CD4-positive, alpha-beta T cell treated with Interleukin-1 beta for 1 hour (primary cell): ENCODE measurements around the gene LRRC28.

Experiments
- DNase-seq, 2 donors: peaks; one replicate each; pipeline ENCODE4 v3.0.0-alpha.2; 2020 to 2022

Gene LRRC28

DNA sequence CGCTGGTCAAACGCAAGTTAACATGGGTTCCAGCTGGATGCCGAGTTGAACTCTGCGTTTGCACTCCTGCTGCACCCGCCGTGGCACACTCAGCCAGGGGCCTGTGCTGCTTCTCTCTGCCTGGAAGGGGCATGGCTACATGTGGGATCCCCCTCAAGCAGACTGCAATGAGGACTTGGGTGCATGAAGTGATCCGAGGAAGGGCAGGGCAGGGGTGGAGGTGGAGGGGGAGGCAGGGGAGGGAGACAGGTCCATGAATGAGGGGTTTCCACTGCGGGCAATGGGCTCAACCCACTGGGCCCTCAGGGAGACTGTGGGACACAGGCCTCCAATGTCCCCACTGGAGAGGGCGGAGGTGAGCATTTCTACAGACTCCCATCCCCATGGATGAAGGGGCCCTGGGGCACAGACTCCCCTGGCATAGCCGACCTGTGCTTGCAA, 172.9 kb downstream of the LRRC28 start:
- no peak for DNase-seq

DNA sequence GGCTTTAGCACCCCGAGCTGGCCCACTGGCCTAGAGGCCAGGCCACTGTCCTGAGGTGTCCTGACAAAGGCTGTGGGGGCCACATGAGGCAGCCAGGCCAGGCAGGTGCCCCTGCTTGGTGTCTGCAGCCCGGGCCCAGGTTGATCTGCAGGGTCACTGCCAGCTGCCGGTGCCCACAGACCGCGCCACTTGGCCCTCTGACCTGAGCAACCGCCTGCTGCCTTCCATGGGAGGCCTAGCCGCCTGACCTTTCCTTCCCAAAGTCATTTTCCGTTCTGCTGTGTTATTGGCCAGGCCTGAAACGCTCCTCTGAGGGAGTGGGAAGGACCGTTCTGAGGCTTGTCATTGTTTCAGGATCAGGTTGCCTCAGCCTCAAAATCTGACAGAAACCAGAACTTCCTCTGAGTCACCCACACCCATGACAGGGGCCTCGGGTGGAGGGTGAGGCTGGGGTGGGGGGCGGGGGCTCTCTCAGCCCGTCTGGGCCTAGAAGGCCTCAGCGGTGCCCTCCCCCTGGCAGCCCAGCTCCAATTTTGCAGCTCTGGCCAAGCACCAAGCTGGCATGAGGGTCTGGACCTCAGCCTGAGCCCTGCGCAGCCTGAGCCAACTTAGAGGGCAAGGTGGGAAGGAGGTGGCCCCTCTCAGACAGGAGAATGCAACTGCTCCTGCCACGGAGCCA, 173.8 kb downstream of the LRRC28 start:
- peak; percentile 34 to 58 for DNase-seq

DNA sequence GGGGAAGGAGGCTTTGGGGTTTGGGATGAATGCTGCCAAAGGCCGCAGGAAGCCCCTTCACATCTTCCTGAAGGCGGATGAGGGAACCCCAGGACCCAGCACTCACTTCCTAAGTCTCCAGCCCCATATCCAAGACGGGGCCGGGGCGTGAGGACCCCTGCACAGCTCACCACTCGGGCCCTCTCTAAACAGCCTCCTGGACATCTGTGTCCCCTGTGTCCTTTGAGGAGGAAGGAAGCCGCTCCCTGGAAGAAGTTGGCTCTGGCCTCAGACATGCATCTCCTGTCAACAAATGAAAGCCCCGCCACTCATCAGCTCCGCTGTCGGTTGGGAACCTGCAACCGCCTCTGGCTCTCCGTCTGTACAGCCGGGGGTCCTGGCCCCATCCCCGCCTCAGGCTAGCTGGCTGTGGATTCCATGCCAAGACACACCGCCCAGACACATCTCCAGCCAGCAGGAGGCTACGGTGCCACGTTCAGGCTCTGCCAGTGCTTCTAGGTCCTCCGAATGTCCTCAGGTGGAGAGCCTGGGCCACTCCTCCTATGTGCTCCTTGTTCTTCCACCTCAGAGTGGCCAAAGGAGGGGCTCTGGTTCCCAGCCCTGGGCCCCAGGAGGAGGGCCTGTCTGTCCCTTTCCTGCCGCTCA, 174.5 kb downstream of the LRRC28 start:
- DNase-seq = no peak

DNA sequence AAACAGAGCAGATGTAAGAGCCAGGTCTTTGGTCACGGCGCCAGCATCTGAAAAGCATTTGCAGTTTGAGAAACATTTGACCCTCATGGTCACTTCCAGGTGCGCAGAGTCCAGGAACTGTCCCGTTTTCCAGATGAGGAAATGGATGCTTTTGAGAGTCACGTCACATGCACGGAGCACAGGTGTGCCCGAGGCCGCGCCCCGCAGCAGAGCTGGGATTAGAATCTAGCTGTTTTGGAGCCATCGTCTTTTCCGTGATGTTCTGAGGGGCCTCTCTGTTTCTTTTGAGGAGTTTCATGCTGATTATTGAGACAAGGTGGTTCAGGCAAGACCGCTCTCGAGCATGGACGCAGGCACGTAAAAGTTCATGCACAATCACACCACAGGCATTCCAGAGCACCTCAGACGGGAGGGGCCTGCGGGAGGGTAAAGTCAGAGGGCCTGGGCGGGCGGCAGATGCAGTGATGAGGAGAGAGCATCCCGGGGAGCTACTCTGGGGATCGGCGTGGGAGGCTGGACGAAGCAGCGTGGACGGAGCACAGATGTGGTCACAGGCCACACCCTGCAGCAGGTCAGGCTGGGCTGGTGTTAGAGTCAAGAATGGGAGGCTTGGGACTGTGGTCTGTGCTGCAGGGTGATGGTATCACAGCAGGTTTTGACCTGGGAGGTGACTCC, 175.3 kb downstream of the LRRC28 start:
- DNase-seq = no peak

DNA sequence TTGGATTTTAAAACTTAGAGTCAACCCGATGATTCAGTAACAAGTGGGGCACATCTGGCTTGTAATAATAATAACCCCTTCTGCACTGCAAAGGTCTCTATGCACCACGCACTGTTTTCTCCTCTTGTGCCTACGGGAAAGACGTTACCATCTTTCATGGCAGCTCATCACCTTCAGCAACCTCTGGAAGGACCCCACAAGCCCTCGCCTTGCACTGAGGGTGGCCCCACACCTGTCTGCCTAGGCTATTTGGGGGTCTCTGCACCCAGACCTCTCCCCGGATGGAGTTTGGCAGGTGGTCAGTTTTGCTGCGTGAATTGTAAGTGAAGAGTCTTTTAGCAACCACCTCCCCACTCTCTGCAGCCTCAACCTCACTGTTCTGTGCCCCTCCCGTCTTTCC, 175.9 kb downstream of the LRRC28 start:
- DNase-seq = no peak

DNA sequence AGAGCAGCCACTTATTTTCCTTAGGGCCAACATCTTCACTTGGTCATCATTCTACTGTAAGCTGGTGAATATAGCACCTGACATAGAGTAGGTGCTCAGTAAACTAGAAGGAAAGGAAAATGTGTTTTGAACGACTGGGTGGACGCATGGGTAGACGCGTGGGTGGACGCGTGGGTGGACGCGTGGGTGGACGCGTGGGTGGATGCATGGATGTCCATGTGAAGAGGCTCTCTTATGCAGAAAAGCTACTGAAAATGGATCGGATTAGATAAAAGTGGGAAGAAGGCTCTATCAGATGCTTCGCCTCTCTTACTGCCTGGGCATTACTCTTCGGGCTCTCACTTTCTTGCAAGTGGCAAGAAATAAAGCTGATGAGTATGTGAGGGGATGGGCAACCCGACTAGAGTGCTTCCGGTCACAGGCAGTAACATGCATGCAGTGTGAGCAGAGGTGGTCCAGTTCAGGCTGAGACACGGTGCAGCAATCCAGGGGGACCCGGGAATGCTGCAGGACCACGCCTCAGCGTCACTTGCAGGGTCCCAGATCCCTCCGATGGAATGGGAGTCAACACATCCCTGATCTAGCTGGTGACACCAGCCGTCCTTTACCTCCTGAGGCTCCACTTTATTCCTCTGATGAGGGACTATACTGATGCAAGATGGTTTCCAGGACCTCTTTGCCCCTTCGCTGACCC, 176.5 kb downstream of the LRRC28 start:
- DNase-seq = no peak

DNA sequence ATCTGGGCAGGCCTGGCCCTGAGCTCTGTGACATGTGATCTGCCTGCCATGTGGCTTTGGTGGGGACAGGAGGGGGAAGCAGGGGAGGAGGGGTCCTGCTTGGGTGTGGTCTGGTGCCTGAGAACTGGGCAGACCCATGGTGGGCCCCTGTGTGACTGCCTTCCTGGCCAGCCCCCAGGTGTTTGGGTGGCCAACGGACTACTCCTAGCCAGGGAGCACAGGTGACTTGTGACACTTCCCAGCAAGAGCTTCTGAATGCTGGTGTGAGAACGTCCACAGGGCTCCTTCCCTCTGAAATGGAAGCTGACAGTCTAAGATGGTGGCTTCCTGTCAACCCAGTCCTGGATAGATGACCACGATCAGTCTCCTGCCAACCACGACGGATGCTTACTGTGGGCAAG, 178.4 kb downstream of the LRRC28 start:
- DNase-seq = no peak

DNA sequence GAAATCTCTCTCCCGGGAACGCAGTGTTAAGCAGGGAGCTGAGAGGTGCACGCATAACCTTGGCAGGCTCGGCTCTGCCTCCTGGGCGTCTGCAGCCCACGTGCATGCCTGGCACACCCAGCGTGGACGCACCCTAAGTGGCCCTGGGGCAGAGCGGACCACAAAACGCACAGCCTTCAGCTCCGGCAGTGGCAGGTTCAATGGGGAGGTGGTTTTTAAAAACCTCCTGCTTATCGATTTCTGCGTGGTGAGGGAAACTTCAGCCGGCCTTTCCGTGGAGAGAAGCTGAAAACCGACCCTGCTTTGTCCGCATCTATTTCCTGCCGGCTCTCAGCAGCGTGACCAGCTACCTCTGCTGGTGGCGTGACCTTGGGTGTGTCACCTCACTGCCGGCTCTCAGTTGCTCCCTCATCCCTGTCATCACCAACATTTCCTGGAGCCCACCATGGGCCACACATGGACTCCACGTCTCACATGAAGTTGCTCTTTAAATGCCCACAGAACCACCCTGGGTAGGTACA, 179.7 kb downstream of the LRRC28 start:
- no peak for DNase-seq

DNA sequence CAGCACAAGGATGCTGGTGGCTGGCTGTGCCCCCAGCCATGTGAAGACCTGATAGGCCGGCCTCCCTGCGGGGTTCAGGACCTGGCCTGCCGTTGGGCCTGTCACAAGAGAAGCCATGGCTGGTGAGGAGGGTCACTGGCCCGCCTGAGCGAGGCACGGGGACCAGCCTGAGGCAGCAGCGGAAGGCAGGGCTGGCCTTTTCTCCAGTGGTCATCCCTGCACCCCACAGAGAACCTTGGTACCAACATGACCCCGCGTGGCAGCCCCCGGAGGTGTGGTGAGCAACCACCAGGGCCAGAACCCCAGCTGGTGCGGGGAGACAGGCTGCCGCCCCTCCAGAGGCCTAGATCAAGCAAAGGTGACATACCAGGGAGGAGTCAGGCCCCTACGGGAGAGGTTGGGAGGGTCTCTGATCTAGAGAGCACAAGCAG, 180.4 kb downstream of the LRRC28 start:
- no peak for DNase-seq

DNA sequence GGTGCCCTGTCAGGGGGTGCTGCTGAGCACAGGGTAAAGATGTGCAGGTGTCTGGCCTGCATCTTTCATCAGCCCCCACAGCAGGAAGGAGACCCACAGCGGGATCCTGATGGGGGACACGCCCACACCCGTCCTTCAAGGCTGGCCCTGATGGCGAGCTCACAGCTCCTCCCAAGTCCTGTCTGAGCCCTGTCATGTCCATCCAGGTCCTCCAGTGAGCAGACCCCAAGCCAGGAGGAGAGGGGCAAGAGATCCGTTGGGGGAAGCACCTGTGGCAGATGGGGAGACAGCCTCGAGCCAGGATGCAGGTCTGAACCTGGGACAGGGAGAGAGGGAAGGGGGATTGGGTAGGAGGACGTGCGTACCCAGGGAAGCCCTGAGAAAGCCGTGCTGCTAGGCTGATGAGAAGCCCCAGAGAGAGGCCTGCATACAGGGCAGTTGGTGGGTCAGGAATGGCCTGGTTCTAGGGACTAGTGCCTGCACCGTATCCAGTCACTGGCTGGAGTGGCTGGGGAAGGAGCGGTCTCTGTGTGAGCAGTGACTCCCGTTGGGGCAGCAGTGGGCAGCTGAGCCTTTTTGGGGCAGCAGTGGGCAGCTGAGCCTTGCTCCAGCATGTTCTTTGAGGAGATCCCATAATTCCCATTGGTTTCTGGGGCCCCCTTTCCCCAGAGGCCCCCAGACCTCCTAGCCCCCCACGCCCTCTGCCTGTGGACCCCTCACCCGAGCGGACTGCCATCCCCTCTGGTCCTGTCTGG, 181.2 kb downstream of the LRRC28 start:
- DNase-seq = no peak

DNA sequence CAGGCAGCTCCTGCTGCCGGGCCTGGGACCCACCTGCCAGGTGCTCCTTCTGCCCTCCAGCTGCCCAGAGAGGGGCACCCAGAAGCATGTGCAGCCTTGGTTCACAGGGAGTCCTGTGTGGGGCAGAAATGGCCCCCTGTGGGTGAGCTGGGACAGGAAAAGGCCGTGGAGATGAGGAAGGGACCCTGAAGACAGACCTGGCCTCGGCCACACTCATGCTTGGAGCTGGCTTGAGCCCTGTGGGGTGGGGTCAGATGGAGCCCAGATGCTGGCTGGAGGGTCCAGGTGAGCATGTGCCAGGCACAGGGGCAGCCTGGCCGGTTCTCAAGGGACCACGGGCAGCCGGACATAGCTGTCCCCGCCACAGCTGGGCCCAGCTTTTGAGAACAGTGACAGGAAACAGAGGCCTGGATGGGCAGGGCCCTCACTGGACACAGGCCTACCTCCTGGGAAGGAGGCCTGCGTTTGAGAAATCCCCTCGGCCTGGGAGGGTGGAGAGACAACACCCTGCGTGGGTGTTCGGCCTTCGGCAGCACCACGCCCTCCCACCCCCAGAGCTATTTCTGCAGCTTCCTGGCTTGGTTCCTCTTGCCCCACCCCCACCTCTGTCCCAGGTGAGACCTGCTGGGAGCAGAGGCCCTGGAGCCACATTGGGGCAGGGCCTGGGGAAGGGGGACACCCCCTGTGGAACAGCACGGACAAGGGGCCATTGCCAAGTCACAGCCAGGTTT, 181.9 kb downstream of the LRRC28 start:
- DNase-seq = peak in 1 of 2 donors; percentile 53

DNA sequence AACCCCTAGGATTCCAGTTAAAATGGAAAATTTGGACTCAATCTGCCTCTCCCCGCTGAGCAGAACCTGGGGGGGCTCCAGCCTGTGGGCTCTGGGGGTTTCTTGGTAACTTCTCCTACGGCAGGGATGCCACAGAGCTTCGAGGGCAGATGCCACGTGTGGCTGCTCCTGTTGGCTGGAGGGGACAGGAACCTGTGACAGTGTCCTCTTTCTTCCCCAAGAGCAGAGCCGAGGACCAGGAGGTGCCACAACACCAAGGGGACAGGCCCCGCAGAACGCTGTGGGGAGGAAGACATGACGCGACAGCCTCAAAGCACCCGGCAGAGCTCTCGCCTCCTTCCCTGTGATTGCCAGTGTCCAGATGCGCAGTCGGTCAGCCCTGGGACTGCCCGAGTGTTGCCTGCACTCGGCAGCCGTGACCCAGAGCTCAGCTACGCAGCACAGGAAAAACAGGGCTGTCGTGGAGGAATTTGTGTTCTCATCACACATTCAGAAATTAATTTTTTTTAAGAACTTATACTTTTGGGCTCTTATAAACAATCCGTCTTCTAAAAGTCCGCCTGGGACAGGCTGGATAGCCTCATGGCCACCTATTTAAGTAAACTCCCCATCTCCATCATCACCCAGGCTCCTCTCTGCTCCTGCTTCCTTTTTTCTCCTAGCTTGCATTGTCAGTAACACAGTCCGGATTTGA, 182.6 kb downstream of the LRRC28 start:
- DNase-seq = no peak

DNA sequence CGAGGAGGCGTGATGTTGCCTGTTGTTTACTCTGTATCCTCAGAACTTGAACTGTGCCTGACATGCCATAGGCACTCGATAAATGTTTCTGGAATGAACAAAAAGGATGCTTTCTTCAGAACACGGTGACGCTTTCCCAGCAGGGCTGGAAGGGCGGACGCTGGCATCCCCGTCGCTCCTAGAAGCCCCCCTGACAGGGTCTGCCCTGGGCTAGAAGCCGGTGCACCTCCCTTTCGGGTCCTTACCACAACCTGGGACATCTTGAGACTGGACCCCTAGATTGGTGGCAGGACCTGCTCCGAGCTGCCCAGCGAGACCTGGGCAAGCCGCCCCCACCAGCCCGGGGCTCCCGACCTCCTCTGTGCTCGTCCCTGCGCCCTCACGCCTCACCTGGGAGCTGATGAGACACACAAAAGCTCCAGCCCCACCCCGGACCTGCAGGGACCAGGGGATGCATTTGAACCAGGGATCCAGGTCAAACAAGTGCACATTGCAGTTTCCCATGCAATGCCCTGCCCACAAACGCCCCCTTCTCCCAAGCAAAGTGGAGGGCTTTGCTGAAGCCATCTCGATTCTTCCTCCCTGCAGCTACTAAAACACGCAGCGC, 183.3 kb downstream of the LRRC28 start:
- DNase-seq = no peak

DNA sequence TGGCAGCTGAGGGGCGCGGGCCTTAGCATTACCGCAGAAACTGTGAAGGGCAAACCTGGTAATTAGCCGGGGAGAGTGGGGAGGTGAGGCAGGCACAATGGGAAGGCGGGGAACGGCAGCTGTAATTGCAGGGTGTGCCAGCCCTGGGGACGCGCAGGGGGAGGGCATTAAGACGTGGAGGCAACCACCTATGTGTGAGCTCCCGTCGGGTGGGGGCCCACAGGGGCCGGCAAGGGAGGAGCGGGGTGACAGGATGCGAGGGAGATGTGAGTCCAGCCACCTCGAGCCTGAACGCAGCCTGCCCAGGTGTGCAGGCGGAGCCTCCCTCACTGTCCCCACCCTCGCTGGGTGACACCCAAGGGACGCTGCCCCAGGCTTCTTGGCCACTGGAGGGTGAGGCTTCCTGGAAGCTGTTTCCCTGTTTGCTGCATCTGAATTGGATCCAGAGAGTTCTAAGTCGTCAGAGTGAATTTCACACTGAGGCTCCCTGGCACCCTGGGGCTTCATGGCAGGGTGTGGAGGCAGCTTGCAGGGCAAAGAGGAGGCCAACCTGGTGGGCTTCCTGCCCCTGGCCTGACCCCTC, 183.9 kb downstream of the LRRC28 start:
- no peak for DNase-seq

DNA sequence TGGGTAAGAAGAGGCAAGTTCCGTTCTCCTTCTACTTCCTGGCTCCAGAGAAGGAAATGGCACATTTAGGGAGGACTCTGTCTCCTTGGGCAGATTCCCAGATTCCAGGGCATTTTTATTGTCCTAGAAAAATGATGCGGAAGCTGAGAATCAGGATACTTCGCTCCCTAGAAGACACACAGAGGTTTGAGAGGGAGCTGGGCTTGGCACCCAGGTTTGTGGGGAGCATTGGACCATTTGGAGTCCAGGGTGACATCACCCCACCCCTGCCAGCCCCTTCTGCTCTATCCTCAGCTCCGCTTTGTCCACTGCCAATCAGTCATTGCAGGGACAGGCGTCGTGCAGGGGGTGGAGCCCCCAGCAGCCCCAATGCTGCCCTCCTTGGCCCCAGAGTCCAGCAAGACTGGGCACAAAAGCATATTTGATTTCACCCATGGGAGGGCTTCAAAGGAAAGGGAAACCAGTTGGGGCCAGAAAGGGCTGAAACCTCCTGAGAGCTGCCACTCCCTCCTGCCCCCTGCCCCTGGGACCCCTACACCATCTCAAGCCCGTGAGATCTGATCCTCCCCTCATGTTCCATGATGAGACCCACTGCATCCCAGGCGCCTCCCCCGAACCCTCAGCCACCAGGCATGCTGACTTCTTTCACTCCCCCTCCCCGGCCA, 184.7 kb downstream of the LRRC28 start:
- DNase-seq = no peak

DNA sequence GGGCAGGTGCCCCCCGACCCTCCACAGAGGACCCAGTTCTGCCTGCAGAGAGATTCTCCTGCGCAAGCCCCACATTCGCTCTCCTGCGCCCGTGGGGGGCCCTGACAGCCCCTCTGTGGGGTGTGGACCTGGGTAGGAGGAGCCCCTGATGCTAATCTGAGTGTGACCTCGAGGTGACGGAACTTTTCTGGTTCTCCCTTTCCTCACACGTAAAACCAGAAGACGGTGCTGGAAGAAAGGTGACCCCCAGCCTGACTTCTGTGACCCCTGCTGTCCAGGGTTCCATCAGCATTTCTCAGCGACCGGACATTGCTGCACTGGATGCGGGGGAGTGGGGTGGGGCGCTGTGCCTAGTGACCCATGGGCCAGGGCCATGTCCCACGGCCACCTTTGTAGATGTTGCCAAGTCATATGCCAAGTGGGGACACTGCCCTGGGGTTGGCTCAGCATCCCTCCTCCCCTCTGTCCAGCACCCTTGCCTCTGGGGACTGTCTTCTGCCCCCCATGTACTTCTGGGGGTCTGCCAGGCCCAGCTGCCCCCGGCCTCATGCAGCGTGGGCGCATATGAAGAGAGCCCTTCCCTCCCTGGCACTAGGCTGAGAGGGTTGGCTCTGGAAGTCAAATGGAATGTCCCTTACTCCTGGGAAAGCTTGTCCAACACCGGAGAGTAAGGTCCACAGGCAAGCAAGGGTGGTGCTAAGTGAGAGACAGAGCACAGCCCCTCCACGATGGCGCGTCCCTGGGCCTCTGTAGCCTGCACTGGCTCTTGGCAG, 185.4 kb downstream of the LRRC28 start:
- DNase-seq = no peak

DNA sequence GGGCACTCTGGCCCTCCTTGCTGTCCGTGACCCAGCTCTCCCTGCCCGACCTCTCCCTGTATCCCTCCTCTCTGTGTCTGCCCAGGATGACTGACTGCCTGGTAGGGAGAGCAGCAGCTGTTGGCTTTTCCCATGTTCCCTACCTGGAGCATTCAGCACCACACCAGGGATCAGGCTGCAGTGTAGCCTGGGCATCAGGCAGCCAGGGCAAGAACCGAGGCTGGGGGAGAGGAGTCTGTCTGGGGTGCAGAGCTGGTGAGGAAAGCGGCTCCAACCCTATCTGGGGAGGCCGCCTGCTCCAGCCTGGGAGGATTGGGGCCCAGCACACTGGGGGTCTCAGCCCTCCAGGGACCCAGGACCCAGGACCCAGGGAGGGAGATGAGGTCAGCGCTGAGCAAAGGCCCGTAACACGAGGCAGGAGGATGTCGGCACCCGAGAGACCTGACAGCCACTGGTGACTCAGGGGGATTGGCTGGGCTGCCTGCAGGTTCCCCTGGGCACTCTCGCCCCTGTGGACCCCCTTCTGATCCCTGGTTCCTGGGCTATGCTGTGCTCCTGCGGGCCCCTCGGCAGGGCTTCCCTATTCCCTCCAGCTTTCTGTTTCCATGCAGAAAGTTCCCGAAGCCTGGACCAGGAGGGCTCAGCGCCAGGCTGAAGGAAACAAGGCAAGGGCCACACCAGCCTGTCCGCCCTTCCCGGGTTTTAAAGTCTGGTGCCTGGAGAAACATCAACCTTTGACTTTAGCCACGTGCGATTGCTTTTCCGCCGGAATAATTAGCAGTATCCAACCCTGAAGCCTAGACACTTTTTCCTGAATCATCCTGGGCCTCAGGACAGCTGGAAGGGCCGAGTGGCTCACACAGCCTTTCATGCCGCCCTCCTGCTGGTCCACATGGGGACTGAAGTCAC, 186.3 kb downstream of the LRRC28 start:
- no peak for DNase-seq

DNA sequence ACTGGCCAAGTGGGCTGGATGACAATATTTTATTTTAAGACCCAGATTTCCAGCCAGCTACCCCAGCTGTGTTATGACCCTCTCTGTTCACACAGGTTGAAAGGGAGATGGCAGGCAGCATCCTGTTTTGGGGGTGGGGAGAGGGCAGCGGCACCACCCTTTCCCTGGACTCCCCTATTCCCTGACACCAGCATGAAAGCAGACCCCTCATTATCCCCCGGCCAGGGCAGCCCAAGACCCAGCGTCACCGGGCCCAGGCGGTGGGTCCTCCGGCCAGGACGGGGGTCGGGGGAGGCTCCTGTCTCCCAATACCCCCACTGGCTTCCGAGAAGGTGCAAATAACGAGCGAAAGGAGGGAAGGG, 186.9 kb downstream of the LRRC28 start:
- no peak for DNase-seq
